Naive thymus-derived CD8-positive, alpha-beta T cell (primary cell): ENCODE results near the gene ZNF521. TPM values are rescaled to one million over a fixed set of nuclear protein-coding genes. Genes with fewer than 3 reads are reported as not detected.

Experiments
- ATAC-seq, 2 donors: fragments of 150-1000 bp; cut with Tn5 transposase in 1 of 2; sonication (Bioruptor Pico), chemical (Tn5 transposase) in 1 of 2; 1 replicate in 1 of 2; 2 replicates in 1 of 2; pipeline ENCODE4 v1.10.0; 2021; ENCODE audit warnings: mild to moderate bottlenecking in 2 of 2, moderate library complexity in 2 of 2
- POLR2A ChIA-PET: fragments of 350-600 bp; sonication (Branson Sonifier 250); formaldehyde crosslinking; loops from one replicate; lab custom pipeline; 2021; ENCODE audit warnings: antibody characterized with exemption; lab: Charles Lee
- DNase-seq, 10 donors: peaks; one replicate each; pipeline versions ENCODE4 v3.0.0 to v3.0.0-alpha.2; 2020 to 2022
- H3K27ac Mint-ChIP-seq, 10 donors: one replicate each; pipeline ENCODE4 v1.8.0; 2020 to 2022; ENCODE audit warnings: mild to moderate bottlenecking in 10 of 10, mixed read lengths in 10 of 10, moderate library complexity in 4 of 10, inconsistent platforms in 1 of 10
- H3K27me3 Mint-ChIP-seq, 5 donors: one replicate each; pipeline ENCODE4 v1.8.0; 2021 to 2022; ENCODE audit warnings: mixed read lengths in 5 of 5
- H3K36me3 Mint-ChIP-seq, 3 donors: one replicate each; pipeline ENCODE4 v1.8.0; 2020 to 2022; ENCODE audit warnings: mixed read lengths in 3 of 3, mild to moderate bottlenecking in 2 of 3, inconsistent platforms in 1 of 3
- H3K4me1 Mint-ChIP-seq, 4 donors: one replicate each; pipeline ENCODE4 v1.8.0; 2021 to 2022; ENCODE audit warnings: mixed read lengths in 4 of 4
- H3K4me3 Mint-ChIP-seq, 10 donors: one replicate each; pipeline ENCODE4 v1.8.0; 2020 to 2022; ENCODE audit warnings: mild to moderate bottlenecking in 10 of 10, mixed read lengths in 10 of 10, moderate library complexity in 6 of 10, inconsistent platforms in 1 of 10
- H3K9me3 Mint-ChIP-seq, 9 donors: one replicate each; pipeline ENCODE4 v1.8.0; 2020 to 2022; ENCODE audit warnings: mixed read lengths in 9 of 9, mild to moderate bottlenecking in 3 of 9, inconsistent platforms in 1 of 9, moderate library complexity in 1 of 9
- polyA plus RNA-seq, 3 donors: library from polyadenylated mRNA; unstranded; fragments of 300-500 nt; fragmentation: Illumina TruSeq; gene quantifications; one replicate each; pipeline ENCODE4 v1.2.3, GENCODE V29; 2021
- total RNA-seq, 8 experiments: library from RNA in 2 of 8; stranded (reverse) in 2 of 8; gene quantifications; one replicate each; pipeline ENCODE4 v1.2.3 and lab custom pipeline; 2021 to 2026

Gene ZNF521
- total and polyA plus RNA-seq, 5 experiments from 2014 or later, result 0.62 TPM; not detected in 4

- no peaks in the 10 kb centered on the region for H3K36me3 Mint-ChIP-seq
- H3K9me3 Mint-ChIP-seq, result no peaks in the 10 kb centered on the region
- no peak for DNase-seq
- H3K27ac Mint-ChIP-seq, result no peak overlapping the region
- ATAC-seq, result no peak
- H3K4me3 Mint-ChIP-seq, result no peak overlapping the region
- no peaks in the 10 kb centered on the region for H3K4me1 Mint-ChIP-seq
- peaks cover 0 to 7% (median 0%) of the 10 kb centered on the region in 5 donors for H3K27me3 Mint-ChIP-seq
- POLR2A ChIA-PET, result no interaction called here
These were observed 114.2 kb downstream of the ZNF521 start for GRCh38 chr18:25237571-25238267.

GRCh38 chr18:25236736-25237135 lies 115.2 kb downstream of the ZNF521 start:
- H3K27me3 Mint-ChIP-seq, result peaks cover 0 to 7% (median 0%) of the 10 kb centered on the region in 5 donors
- no peaks in the 10 kb centered on the region for H3K9me3 Mint-ChIP-seq
- H3K4me3 Mint-ChIP-seq, result no peak overlapping the region

GRCh38 chr18:25235401-25236042 lies 116.4 kb downstream of the ZNF521 start:
- POLR2A ChIA-PET, result no interaction called here
- no peak for DNase-seq
- ATAC-seq, result no peak
- Mint-ChIP-seq H3K4me1 (no peaks in the 10 kb centered on the region), H3K36me3 (no peaks in the 10 kb centered on the region), H3K27me3 (peaks cover 0 to 16% (median 0%) of the 10 kb centered on the region in 5 donors), H3K9me3 (no peaks in the 10 kb centered on the region), H3K4me3 (no peak overlapping the region), H3K27ac (no peak overlapping the region)

More at GRCh38 chr18:25236736-25237135, 115.2 kb downstream of the ZNF521 start:
- POLR2A ChIA-PET, result no interaction called here
- Mint-ChIP-seq H3K27ac (no peak overlapping the region), H3K36me3 (no peaks in the 10 kb centered on the region), H3K4me1 (no peaks in the 10 kb centered on the region)
- DNase-seq, result no peak
- no peak for ATAC-seq

GRCh38 chr18:25234740-25235345 lies 117.1 kb downstream of the ZNF521 start:
- Mint-ChIP-seq H3K4me1 (no peaks in the 10 kb centered on the region), H3K36me3 (no peaks in the 10 kb centered on the region), H3K27ac (no peak overlapping the region), H3K4me3 (no peak overlapping the region), H3K9me3 (no peaks in the 10 kb centered on the region), H3K27me3 (peaks cover 0 to 16% (median 0%) of the 10 kb centered on the region in 5 donors)
- POLR2A ChIA-PET, result no interaction called here
- ATAC-seq (no peak), DNase-seq (no peak)

GRCh38 chr18:25234322-25234639 lies 117.7 kb downstream of the ZNF521 start:
- POLR2A ChIA-PET, result no interaction called here
- Mint-ChIP-seq H3K4me1 (no peaks in the 10 kb centered on the region), H3K36me3 (no peaks in the 10 kb centered on the region), H3K9me3 (no peaks in the 10 kb centered on the region), H3K27ac (no peak overlapping the region), H3K27me3 (peaks cover 0 to 16% (median 0%) of the 10 kb centered on the region in 5 donors), H3K4me3 (no peak overlapping the region)
- no peak for DNase-seq
- no peak for ATAC-seq

- no peaks in the 10 kb centered on the region for H3K36me3 Mint-ChIP-seq
- ATAC-seq (no peak), DNase-seq (no peak)
- no peak overlapping the region for H3K27ac Mint-ChIP-seq
- no peaks in the 10 kb centered on the region for H3K4me1 Mint-ChIP-seq
- H3K27me3 Mint-ChIP-seq, result peaks cover 0 to 16% (median 0%) of the 10 kb centered on the region in 5 donors
- POLR2A ChIA-PET, result no interaction called here
- H3K9me3 Mint-ChIP-seq, result no peaks in the 10 kb centered on the region
- H3K4me3 Mint-ChIP-seq, result no peak overlapping the region
These were observed 118.2 kb downstream of the ZNF521 start for GRCh38 chr18:25233528-25234321.

- Mint-ChIP-seq H3K4me1 (no peaks in the 10 kb centered on the region), H3K4me3 (no peak overlapping the region), H3K9me3 (no peaks in the 10 kb centered on the region)
These were observed 120.7 kb downstream of the ZNF521 start for GRCh38 chr18:25231327-25231691.

GRCh38 chr18:25230658-25231326 lies 121.2 kb downstream of the ZNF521 start:
- H3K36me3 Mint-ChIP-seq, result no peaks in the 10 kb centered on the region
- no peak for ATAC-seq
- POLR2A ChIA-PET, result no interaction called here
- no peak overlapping the region for H3K27ac Mint-ChIP-seq
- peaks cover 0 to 16% (median 0%) of the 10 kb centered on the region in 5 donors for H3K27me3 Mint-ChIP-seq
- no peaks in the 10 kb centered on the region for H3K9me3 Mint-ChIP-seq
- H3K4me1 Mint-ChIP-seq, result no peaks in the 10 kb centered on the region
- no peak for DNase-seq
- no peak overlapping the region for H3K4me3 Mint-ChIP-seq

More at GRCh38 chr18:25231327-25231691, 120.7 kb downstream of the ZNF521 start:
- POLR2A ChIA-PET, result no interaction called here
- DNase-seq (no peak), ATAC-seq (no peak)
- Mint-ChIP-seq H3K27me3 (peaks cover 0 to 16% (median 0%) of the 10 kb centered on the region in 5 donors), H3K27ac (no peak overlapping the region), H3K36me3 (no peaks in the 10 kb centered on the region)

- POLR2A ChIA-PET, result no interaction called here
These were observed 122.0 kb downstream of the ZNF521 start for GRCh38 chr18:25229920-25230319.

GRCh38 chr18:25229081-25229480 lies 122.9 kb downstream of the ZNF521 start:
- no peaks in the 10 kb centered on the region for H3K36me3 Mint-ChIP-seq
- ATAC-seq (no peak), DNase-seq (no peak)
- H3K4me3 Mint-ChIP-seq, result no peak overlapping the region
- peaks cover 0 to 16% (median 0%) of the 10 kb centered on the region in 5 donors for H3K27me3 Mint-ChIP-seq
- POLR2A ChIA-PET, result no interaction called here
- H3K9me3 Mint-ChIP-seq, result peaks cover 0 to 2% (median 0%) of the 10 kb centered on the region in 9 donors
- H3K4me1 Mint-ChIP-seq, result peaks cover 0 to 3% (median 0%) of the 10 kb centered on the region in 4 donors
- H3K27ac Mint-ChIP-seq, result no peak overlapping the region

More at GRCh38 chr18:25229920-25230319, 122.0 kb downstream of the ZNF521 start:
- no peak overlapping the region for H3K4me3 Mint-ChIP-seq
- H3K9me3 Mint-ChIP-seq, result no peaks in the 10 kb centered on the region
- DNase-seq (no peak), ATAC-seq (no peak)
- peaks cover 0 to 3% (median 0%) of the 10 kb centered on the region in 4 donors for H3K4me1 Mint-ChIP-seq
- no peaks in the 10 kb centered on the region for H3K36me3 Mint-ChIP-seq
- no peak overlapping the region for H3K27ac Mint-ChIP-seq
- H3K27me3 Mint-ChIP-seq, result peaks cover 0 to 16% (median 0%) of the 10 kb centered on the region in 5 donors

GRCh38 chr18:25228410-25228809 lies 123.6 kb downstream of the ZNF521 start:
- POLR2A ChIA-PET, result no interaction called here
- no peak for ATAC-seq
- Mint-ChIP-seq H3K4me1 (peaks cover 0 to 3% (median 0%) of the 10 kb centered on the region in 4 donors), H3K27ac (no peak overlapping the region), H3K4me3 (no peak overlapping the region), H3K27me3 (peaks cover 0 to 9% (median 0%) of the 10 kb centered on the region in 5 donors), H3K36me3 (no peaks in the 10 kb centered on the region), H3K9me3 (peaks cover 0 to 2% (median 0%) of the 10 kb centered on the region in 9 donors)
- DNase-seq, result no peak

GRCh38 chr18:25225151-25225550 lies 126.8 kb downstream of the ZNF521 start:
- Mint-ChIP-seq H3K27ac (no peak overlapping the region), H3K9me3 (peaks cover 0 to 2% (median 0%) of the 10 kb centered on the region in 9 donors), H3K4me1 (peaks cover 0 to 3% (median 0%) of the 10 kb centered on the region in 4 donors), H3K27me3 (peaks cover 0 to under 1% (median 0%) of the 10 kb centered on the region in 5 donors), H3K36me3 (no peaks in the 10 kb centered on the region), H3K4me3 (no peak overlapping the region)
- POLR2A ChIA-PET, result no interaction called here
- no peak for ATAC-seq
- DNase-seq, result no peak
